Fibroblast of the aortic adventitia (primary cell): ENCODE measurements around the gene TIMD4. TPM values are rescaled to one million over a fixed set of nuclear protein-coding genes. Genes with fewer than 3 reads are reported as not detected.
"Not testable (repeated sequence)": the region's sequence is repeated elsewhere in the genome, so short reads cannot be mapped to it uniquely, and the experiment has no call there.

Source experiments
- DNase-seq: peaks from one replicate; pipeline ENCODE4 v3.0.0-alpha.2; 2010; ENCODE audit warnings: low read depth
- H3K4me3 ChIP-seq: 2 replicates; pipeline ENCODE4 v1.5.1; 2011; ENCODE audit warnings: low read depth, mild to moderate bottlenecking, control low read depth, low read length, moderate library complexity
- CTCF ChIP-seq: IDR thresholded peaks from 2 replicates; pipeline ENCODE4 v1.5.1; 2011; ENCODE audit warnings: mild to moderate bottlenecking, low read length, control low read depth, inconsistent platforms; ENCODE audit not compliant: insufficient read depth
- total RNA-seq: library from RNA; depleted of rRNA; stranded (reverse); fragments of >200 nt; gene quantifications from 2 replicates; pipeline ENCODE4 v1.2.3, GENCODE V29; 2012; ENCODE audit warnings: low replicate concordance

TIMD4 gene
- total RNA-seq, 1 donor: not detected

- no peak overlapping the region for H3K4me3 ChIP-seq
- no peak for DNase-seq
- TF ChIP-seq CTCF: no peak
Measured at GRCh38 chr5:156947925-156948324, 15.1 kb downstream of the TIMD4 start.

- DNase-seq: no peak
- no peak overlapping the region for H3K4me3 ChIP-seq
- no peak for TF ChIP-seq CTCF
Measured at GRCh38 chr5:156942064-156942463, 21.0 kb downstream of the TIMD4 start.

- not testable (repeated sequence) for H3K4me3 ChIP-seq, DNase-seq
Measured at GRCh38 chr5:156940462-156940861, 22.6 kb downstream of the TIMD4 start.

GRCh38 chr5:156936972-156937371 is 26.1 kb downstream of the TIMD4 start:
- TF ChIP-seq CTCF: no peak
- no peak for DNase-seq
- H3K4me3 ChIP-seq: no peak overlapping the region

- no peak overlapping the region for H3K4me3 ChIP-seq
- no peak for DNase-seq
- peak; percentile 8 for TF ChIP-seq CTCF
Measured at GRCh38 chr5:156934450-156935211, 28.4 kb downstream of the TIMD4 start.

- DNase-seq: no peak
- no peak overlapping the region for H3K4me3 ChIP-seq
- TF ChIP-seq CTCF: no peak
Measured at GRCh38 chr5:156929366-156929948, 33.6 kb downstream of the TIMD4 start.

- no peak for TF ChIP-seq CTCF
- no peak overlapping the region for H3K4me3 ChIP-seq
- no peak for DNase-seq
Measured at GRCh38 chr5:156927545-156927944, 35.5 kb downstream of the TIMD4 start.

GRCh38 chr5:156925767-156926166 is 37.3 kb downstream of the TIMD4 start:
- not testable (repeated sequence) for DNase-seq, H3K4me3 ChIP-seq
